HL-60 (cell line): Measurements from ENCODE around the gene SAMD10.

Source experiments
- DNase-seq, 2 experiments: peaks; one replicate each; pipeline ENCODE4 v3.0.0-alpha.2; 2010 to 2020; ENCODE audit warnings: low read depth in 1 of 2, low spot score in 1 of 2
- H3K27ac ChIP-seq: fragments of 250-450 bp; sonication (Bioruptor Pico); replicated peaks from 2 replicates; pipeline ENCODE4 v1.5.1; 2020; ENCODE audit warnings: mild to moderate bottlenecking, moderate library complexity
- H3K27me3 ChIP-seq: fragments of 250-450 bp; sonication (Bioruptor Pico); 2 replicates; pipeline ENCODE4 v1.5.1; 2021; ENCODE audit warnings: mild to moderate bottlenecking, moderate library complexity; ENCODE audit not compliant: insufficient read depth, poor library complexity, severe bottlenecking
- H3K4me3 ChIP-seq: replicated peaks from 2 replicates; pipeline ENCODE4 v1.5.1; 2011; ENCODE audit warnings: mild to moderate bottlenecking, control low read depth, low read length; ENCODE audit not compliant: insufficient read depth
- CTCF ChIP-seq: IDR thresholded peaks from one replicate; pipeline ENCODE4 v1.5.1; 2011; ENCODE audit warnings: low read length, control low read depth, inconsistent platforms; ENCODE audit not compliant: insufficient read depth
- GABPA ChIP-seq: IDR thresholded peaks from 2 replicates; pipeline ENCODE4 v1.6.1; 2012; ENCODE audit warnings: low read depth
- POLR2AphosphoS5 ChIP-seq: IDR thresholded peaks from 2 replicates; pipeline ENCODE4 v1.6.1; 2012; ENCODE audit warnings: low read depth
- SPI1 ChIP-seq: IDR thresholded peaks from 2 replicates; pipeline ENCODE4 v1.6.1; 2012; ENCODE audit warnings: low read depth, mild to moderate bottlenecking, borderline replicate concordance
- TF ChIP-seq, protein P1 (sequence below): IDR thresholded peaks from 2 replicates; pipeline ENCODE4 v1.6.1; 2012; ENCODE audit warnings: low read depth; ENCODE audit not compliant: insufficient replicate concordance

The SAMD10 gene

GRCh38 chr20:63959699-63960075 lies 19.8 kb downstream of the SAMD10 start:
- no peaks in the 10 kb centered on the region for H3K27me3 ChIP-seq
- TF ChIP-seq SPI1 (no peak), POLR2AphosphoS5 (no peak), GABPA (no peak), CTCF (no peak)
- TF ChIP-seq, protein P1, sequence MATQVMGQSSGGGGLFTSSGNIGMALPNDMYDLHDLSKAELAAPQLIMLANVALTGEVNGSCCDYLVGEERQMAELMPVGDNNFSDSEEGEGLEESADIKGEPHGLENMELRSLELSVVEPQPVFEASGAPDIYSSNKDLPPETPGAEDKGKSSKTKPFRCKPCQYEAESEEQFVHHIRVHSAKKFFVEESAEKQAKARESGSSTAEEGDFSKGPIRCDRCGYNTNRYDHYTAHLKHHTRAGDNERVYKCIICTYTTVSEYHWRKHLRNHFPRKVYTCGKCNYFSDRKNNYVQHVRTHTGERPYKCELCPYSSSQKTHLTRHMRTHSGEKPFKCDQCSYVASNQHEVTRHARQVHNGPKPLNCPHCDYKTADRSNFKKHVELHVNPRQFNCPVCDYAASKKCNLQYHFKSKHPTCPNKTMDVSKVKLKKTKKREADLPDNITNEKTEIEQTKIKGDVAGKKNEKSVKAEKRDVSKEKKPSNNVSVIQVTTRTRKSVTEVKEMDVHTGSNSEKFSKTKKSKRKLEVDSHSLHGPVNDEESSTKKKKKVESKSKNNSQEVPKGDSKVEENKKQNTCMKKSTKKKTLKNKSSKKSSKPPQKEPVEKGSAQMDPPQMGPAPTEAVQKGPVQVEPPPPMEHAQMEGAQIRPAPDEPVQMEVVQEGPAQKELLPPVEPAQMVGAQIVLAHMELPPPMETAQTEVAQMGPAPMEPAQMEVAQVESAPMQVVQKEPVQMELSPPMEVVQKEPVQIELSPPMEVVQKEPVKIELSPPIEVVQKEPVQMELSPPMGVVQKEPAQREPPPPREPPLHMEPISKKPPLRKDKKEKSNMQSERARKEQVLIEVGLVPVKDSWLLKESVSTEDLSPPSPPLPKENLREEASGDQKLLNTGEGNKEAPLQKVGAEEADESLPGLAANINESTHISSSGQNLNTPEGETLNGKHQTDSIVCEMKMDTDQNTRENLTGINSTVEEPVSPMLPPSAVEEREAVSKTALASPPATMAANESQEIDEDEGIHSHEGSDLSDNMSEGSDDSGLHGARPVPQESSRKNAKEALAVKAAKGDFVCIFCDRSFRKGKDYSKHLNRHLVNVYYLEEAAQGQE = no peak
- no peak for DNase-seq
- H3K4me3 ChIP-seq = no peak overlapping the region
- H3K27ac ChIP-seq = no peak overlapping the region

DNA sequence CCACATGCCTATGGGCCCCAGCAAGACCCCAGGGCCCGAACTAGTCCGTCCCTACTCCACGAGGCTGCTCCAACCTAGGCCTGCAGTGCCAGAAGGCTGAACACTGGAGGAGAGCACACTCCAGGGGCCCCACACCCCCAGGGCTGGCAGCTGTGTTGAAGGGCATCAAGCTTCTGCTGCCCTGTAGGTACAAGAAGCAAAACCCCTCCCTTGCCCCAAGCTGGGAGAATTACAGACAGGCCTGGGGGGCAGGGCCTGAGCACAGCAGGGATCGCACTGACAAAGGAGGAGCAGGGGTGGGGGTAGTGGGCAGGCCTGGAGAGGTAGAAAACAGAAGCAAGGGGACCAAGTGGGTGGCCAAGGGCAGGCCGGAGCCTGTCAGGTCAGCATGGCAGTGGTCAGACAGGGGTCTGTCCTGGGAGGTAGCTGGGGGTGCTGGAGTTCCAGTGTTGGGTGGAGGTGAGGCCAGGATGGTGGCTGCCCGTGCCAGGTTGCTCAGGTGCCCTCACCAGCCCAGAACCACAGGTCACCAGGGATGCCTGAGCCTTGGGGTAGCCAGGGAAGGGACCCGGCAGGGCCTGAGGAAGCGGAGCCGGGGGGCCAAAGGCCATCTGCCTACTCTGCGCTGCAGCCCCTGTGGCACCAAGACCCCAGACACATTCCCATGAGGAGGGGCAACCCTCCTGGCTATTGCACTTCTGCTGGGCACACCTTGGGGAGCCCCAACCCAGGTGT lies 20.3 kb downstream of the SAMD10 start:
- Histone ChIP-seq H3K27ac (no peak overlapping the region), H3K4me3 (no peak overlapping the region), H3K27me3 (no peaks in the 10 kb centered on the region)
- TF ChIP-seq CTCF = no peak
- no peak for TF ChIP-seq POLR2AphosphoS5
- no peak for TF ChIP-seq GABPA
- TF ChIP-seq, protein P1 = no peak
- TF ChIP-seq SPI1 = no peak
- no peak for DNase-seq

GRCh38 chr20:63958471-63958870 lies 21.0 kb downstream of the SAMD10 start:
- no peak overlapping the region for H3K27ac ChIP-seq

More at GRCh38 chr20:63958471-63958870, 21.0 kb downstream of the SAMD10 start:
- TF ChIP-seq GABPA (no peak), SPI1 (no peak), POLR2AphosphoS5 (no peak), CTCF (no peak)
- TF ChIP-seq, protein P1 = no peak
- no peak for DNase-seq
- no peak overlapping the region for H3K4me3 ChIP-seq
- H3K27me3 ChIP-seq = no peaks in the 10 kb centered on the region
